Endothelial cell of umbilical vein (primary cell): ENCODE measurements around the gene SLC35F2. TPM values are rescaled to one million over a fixed set of nuclear protein-coding genes. Genes with fewer than 3 reads are reported as not detected.

Experiments
- BruUV-seq: library from RNA; stranded (reverse); fragments of 400-500 nt; replicated peaks from 2 replicates; lab custom pipeline; 2021; lab: Mats Ljungman, UMichigan
- CTCF ChIA-PET: fragments of 300-600, 350-600 bp; sonication (Branson Sonifier 250); formaldehyde crosslinking; loops from one replicate; lab custom pipeline; 2021; ENCODE audit warnings: antibody characterized with exemption, inconsistent platforms; lab: Charles Lee
- POLR2A ChIA-PET: fragments of 300-600, 350-600 bp; sonication (Branson Sonifier 250); formaldehyde crosslinking; loops from one replicate; lab custom pipeline; 2021; ENCODE audit warnings: antibody characterized with exemption, inconsistent platforms; lab: Charles Lee
- DNase-seq: peaks from one replicate; pipeline ENCODE4 v3.0.0-alpha.2; 2011; ENCODE audit warnings: low read depth, low spot score
- FAIRE-seq: peaks from 2 replicates; lab custom pipeline; 2011; peaks lifted over from hg19 to GRCh38; lab: Jason Lieb, UNC
- H2AFZ ChIP-seq: 2 replicates; pipeline ENCODE4 v1.6.0; 2012; ENCODE audit warnings: low read depth, low read length, control low read depth, inconsistent platforms
- H3K27ac ChIP-seq: 2 replicates; pipeline ENCODE4 v1.5.1; 2011; ENCODE audit warnings: low read depth, mild to moderate bottlenecking, control low read depth, low read length, moderate library complexity; ENCODE audit not compliant: insufficient read depth
- H3K27me3 ChIP-seq, 2 experiments: 2 replicates each; pipeline versions ENCODE4 v1.6.0 to v1.6.1; 2011; ENCODE audit warnings: low read length in 2 of 2, mixed read lengths in 1 of 2; ENCODE audit not compliant: control insufficient read depth in 2 of 2, insufficient read depth in 2 of 2
- H3K36me3 ChIP-seq, 2 experiments: 2 replicates in 1 of 2; 3 replicates in 1 of 2; pipeline ENCODE4 v1.5.1; 2011; ENCODE audit warnings: low read length in 2 of 2, mild to moderate bottlenecking in 1 of 2, moderate library complexity in 1 of 2; ENCODE audit not compliant: control insufficient read depth in 2 of 2, insufficient read depth in 2 of 2; ENCODE audit errors: extremely low read depth in 1 of 2
- H3K4me1 ChIP-seq: 3 replicates; pipeline ENCODE4 v1.5.1; 2011; ENCODE audit warnings: mild to moderate bottlenecking, low read length; ENCODE audit not compliant: control insufficient read depth, insufficient read depth; ENCODE audit errors: extremely low read depth
- H3K4me2 ChIP-seq: 2 replicates; pipeline ENCODE4 v1.6.1; 2011; ENCODE audit warnings: low read length, control low read depth, mixed read lengths; ENCODE audit not compliant: insufficient read depth
- H3K4me3 ChIP-seq, 3 experiments: fragments of 200-600 bp in 1 of 3; sonication (generic), shearing (Covaris generic) in 1 of 3; replicated peaks in 1 of 3; 2 replicates each; pipeline ENCODE4 v1.5.1; 2011 to 2016; ENCODE audit warnings: control low read depth in 3 of 3, low read length in 3 of 3, mild to moderate bottlenecking in 2 of 3, inconsistent platforms in 1 of 3, low read depth in 1 of 3, moderate library complexity in 1 of 3; ENCODE audit not compliant: insufficient read depth in 1 of 3
- H3K79me2 ChIP-seq: 2 replicates; pipeline ENCODE4 v1.6.0; 2012; ENCODE audit warnings: low read length, inconsistent platforms; ENCODE audit not compliant: control insufficient read depth, insufficient read depth
- H3K9ac ChIP-seq: replicated peaks from 2 replicates; pipeline ENCODE3; 2011; ENCODE audit warnings: low read length, control low read depth; ENCODE audit not compliant: insufficient read depth; ENCODE audit errors: extremely low read depth
- H3K9me1 ChIP-seq: replicated peaks from 3 replicates; pipeline ENCODE4 v1.6.0; 2011; ENCODE audit warnings: mild to moderate bottlenecking, low read length; ENCODE audit not compliant: control insufficient read depth, insufficient read depth; ENCODE audit errors: extremely low read depth
- H3K9me3 ChIP-seq: replicated peaks from 2 replicates; pipeline ENCODE4 v1.5.1; 2012; ENCODE audit warnings: low read length, inconsistent platforms; ENCODE audit not compliant: control insufficient read depth, insufficient read depth
- H4K20me1 ChIP-seq: replicated peaks from 2 replicates; pipeline ENCODE3; 2011; ENCODE audit warnings: mild to moderate bottlenecking, low read length; ENCODE audit not compliant: control insufficient read depth, insufficient read depth; ENCODE audit errors: extremely low read depth
- CTCF ChIP-seq, 2 donors: IDR thresholded peaks; 1 replicate in 1 of 2; 2 replicates in 1 of 2; pipeline ENCODE4 v1.5.1; 2011; ENCODE audit warnings: low read length in 2 of 2, mild to moderate bottlenecking in 2 of 2, moderate library complexity in 2 of 2, control low read depth in 1 of 2, inconsistent platforms in 1 of 2, low read depth in 1 of 2; ENCODE audit not compliant: insufficient read depth in 1 of 2; ENCODE audit errors: extremely low read depth in 1 of 2
- EZH2 ChIP-seq: IDR thresholded peaks from 2 replicates; pipeline ENCODE4 v1.6.1; 2012; ENCODE audit warnings: borderline replicate concordance, low read depth, mild to moderate bottlenecking, moderate library complexity, low read length, inconsistent platforms; ENCODE audit not compliant: severe bottlenecking
- FOS ChIP-seq: IDR thresholded peaks from 2 replicates; pipeline ENCODE4 v1.6.1; 2011; ENCODE audit warnings: mild to moderate bottlenecking, low read length, moderate library complexity, borderline replicate concordance; ENCODE audit not compliant: insufficient read depth
- GATA2 ChIP-seq: IDR thresholded peaks from 2 replicates; pipeline ENCODE4 v1.7.0; 2011; ENCODE audit warnings: low read depth, mild to moderate bottlenecking, moderate library complexity, mixed read lengths, low read length; ENCODE audit not compliant: insufficient read length, insufficient read depth
- JUN ChIP-seq: IDR thresholded peaks from 2 replicates; pipeline ENCODE4 v1.6.1; 2011; ENCODE audit warnings: borderline replicate concordance, low read depth; ENCODE audit not compliant: insufficient read length, insufficient read depth
- MAX ChIP-seq: IDR thresholded peaks from 2 replicates; pipeline ENCODE4 v1.6.1; 2011; ENCODE audit not compliant: insufficient read depth, insufficient read length
- MYC ChIP-seq: IDR thresholded peaks from one replicate; pipeline ENCODE4 v1.6.1; 2011; ENCODE audit warnings: mild to moderate bottlenecking, low read depth, low read length
- POLR2A ChIP-seq: IDR thresholded peaks from 2 replicates; pipeline ENCODE4 v1.6.1; 2012; ENCODE audit warnings: low read depth, mild to moderate bottlenecking, control low read depth, low read length
- POLR2AphosphoS5 ChIP-seq: IDR thresholded peaks from 2 replicates; pipeline ENCODE4 v1.6.1; 2012; ENCODE audit warnings: low read depth, mild to moderate bottlenecking, control low read depth, low read length, moderate library complexity; ENCODE audit not compliant: insufficient read depth
- dilution Hi-C: fragments of 300-500 bp; cut with MboI; formaldehyde crosslinking; loops from one replicate; pipeline ENCODE4 v1.15.0; 2019; ENCODE audit warnings: low sequenced_read_pairs; ENCODE audit not compliant: extremely low pct_ligation_motif_present
- intact Hi-C: fragments of 100-400 bp; cut with micrococcal nuclease; formaldehyde crosslinking; loops from one replicate; pipeline ENCODE4 v1.10.0; 2022
- polyA plus RNA-seq, 4 experiments: library from polyadenylated mRNA; depleted of rRNA in 3 of 4; stranded (reverse) in 3 of 4; unstranded in 1 of 4; fragments of >200 nt; gene quantifications; 2 replicates each; pipeline versions ENCODE4 v1.2.1 to v1.2.3, GENCODE V29; 2011 to 2012; ENCODE audit warnings: missing spikeins in 1 of 4
- total RNA-seq: library from RNA; stranded (reverse); gene quantifications from 2 replicates; pipeline ENCODE4 v1.2.3, GENCODE V29; 2021

Gene SLC35F2
- total and polyA plus RNA-seq, 2 donors (not counting 3 experiments of a cell fraction or from before 2014, with no cell fraction given): 41.0 to 59.7 TPM

GRCh38 chr11:107819361-107820014, 39.1 kb downstream of the SLC35F2 start:
- TF ChIP-seq CTCF (IDR thresholded peaks at IDR 0.05; ENCODE audit: extremely low read depth in 1 of 2, insufficient read depth in 1 of 2, low read depth in 1 of 2, low read length in 2 of 2) (no peak), JUN (peak; percentile 66), MAX (no peak), POLR2A (no peak), EZH2 (no peak), MYC (no peak), GATA2 (no peak), POLR2AphosphoS5 (no peak), FOS (no peak)
- intact Hi-C loops (no loop called here), dilution Hi-C loops (no loop called here)
- peak; percentile 85 for DNase-seq
- no TSS peak for BruUV-seq
- Histone ChIP-seq H3K27me3 (no peaks in the 10 kb centered on the region), H4K20me1 (no peaks in the 10 kb centered on the region), H3K4me2 (peak overlapping the region; percentile 8), H3K9me3 (no peaks in the 10 kb centered on the region), H3K4me3 (no peak overlapping the region), H2AFZ (no peak overlapping the region), H3K9ac (peak overlapping the region; percentile 1), H3K27ac (peak overlapping the region; percentile 99), H3K79me2 (peaks cover 88% of the 10 kb centered on the region), H3K36me3 (no peaks in the 10 kb centered on the region), H3K9me1 (no peaks in the 10 kb centered on the region), H3K4me1 (peaks cover 49% of the 10 kb centered on the region)
- CTCF ChIA-PET: interaction anchor here (0.7 to 1.5 kb wide), 2 partner anchors 8 to 20 kb away, joined by 3 to 6 read pairs; no protein-coding TSS in a partner anchor
- FAIRE-seq: peak; percentile 55
- POLR2A ChIA-PET: interaction anchor here (0.9 kb wide), 1 partner anchor 21 kb away, joined by 4 read pairs; no protein-coding TSS in a partner anchor
